Mesendoderm (in vitro differentiated cells): ENCODE results near the gene SERTAD2.

Source experiments
- DNase-seq: peaks from one replicate; pipeline ENCODE4 v3.0.0; 2013
- H2AK5ac ChIP-seq: 2 replicates; pipeline ENCODE4 v1.6.1; 2013; ENCODE audit warnings: low read length, inconsistent platforms
- H2BK120ac ChIP-seq: 2 replicates; pipeline ENCODE4 v1.6.1; 2013; ENCODE audit warnings: low read depth, mild to moderate bottlenecking, low read length, moderate library complexity, mixed read lengths
- H2BK15ac ChIP-seq: replicated peaks from 2 replicates; pipeline ENCODE4 v1.6.1; 2013; ENCODE audit warnings: low read depth, mild to moderate bottlenecking, moderate library complexity
- H2BK5ac ChIP-seq: 2 replicates; pipeline ENCODE4 v1.6.1; 2013; ENCODE audit warnings: low read length, inconsistent platforms
- H3K18ac ChIP-seq: 2 replicates; pipeline ENCODE4 v1.6.1; 2013; ENCODE audit warnings: mild to moderate bottlenecking, low read length, mixed read lengths
- H3K23ac ChIP-seq: one replicate; pipeline ENCODE4 v1.6.1; 2013; ENCODE audit warnings: low read length
- H3K27ac ChIP-seq: 2 replicates; pipeline ENCODE4 v1.5.1; 2013; ENCODE audit warnings: low read depth, mild to moderate bottlenecking, inconsistent platforms, low read length, moderate library complexity
- H3K27me3 ChIP-seq: 2 replicates; pipeline ENCODE4 v1.6.1; 2013; ENCODE audit warnings: low read length, control low read depth, mild to moderate bottlenecking, inconsistent platforms; ENCODE audit not compliant: insufficient read depth, poor library complexity
- H3K36me3 ChIP-seq: 2 replicates; pipeline ENCODE4 v1.6.1; 2013; ENCODE audit warnings: low read length, inconsistent platforms; ENCODE audit not compliant: control insufficient read depth, insufficient read depth
- H3K4ac ChIP-seq: one replicate; pipeline ENCODE4 v1.6.1; 2013; ENCODE audit warnings: low read depth, mild to moderate bottlenecking, low read length, moderate library complexity
- H3K4me1 ChIP-seq: 2 replicates; pipeline ENCODE4 v1.6.1; 2013; ENCODE audit warnings: low read depth, low read length, inconsistent platforms; ENCODE audit not compliant: control insufficient read depth
- H3K4me2 ChIP-seq: 2 replicates; pipeline ENCODE4 v1.6.1; 2013; ENCODE audit warnings: low read length
- H3K4me3 ChIP-seq: 2 replicates; pipeline ENCODE4 v1.5.1; 2013; ENCODE audit warnings: mild to moderate bottlenecking, low read length
- H3K56ac ChIP-seq: one replicate; pipeline ENCODE4 v1.6.1; 2013; ENCODE audit warnings: low read length
- H3K79me1 ChIP-seq: 2 replicates; pipeline ENCODE4 v1.6.1; 2013; ENCODE audit warnings: low read length, inconsistent platforms
- H3K79me2 ChIP-seq: 2 replicates; pipeline ENCODE4 v1.6.1; 2013; ENCODE audit warnings: mild to moderate bottlenecking, low read length; ENCODE audit not compliant: control insufficient read depth, insufficient read depth
- H3K9ac ChIP-seq: 2 replicates; pipeline ENCODE4 v1.6.1; 2013; ENCODE audit warnings: low read length, inconsistent platforms
- H4K5ac ChIP-seq: one replicate; pipeline ENCODE4 v1.6.1; 2013; ENCODE audit warnings: low read length
- H4K8ac ChIP-seq: one replicate; pipeline ENCODE4 v1.6.1; 2013; ENCODE audit warnings: low read depth, mild to moderate bottlenecking, control low read depth, low read length, moderate library complexity
- WGBS: extraction: QIAGEN DNeasy Blood & Tissue Kit; methylation state at CpG from one replicate; pipeline ENCODE4 v1.1.7; 2013; ENCODE audit warnings: low lambda C conversion rate, missing lambda C conversion rate; ENCODE audit not compliant: insufficient coverage; ENCODE audit errors: extremely low coverage; 5-methylcytosine and 5-hydroxymethylcytosine counted together

The SERTAD2 gene

GRCh38 chr2:64630752-64631151 lies 23.0 kb downstream of the SERTAD2 start:
- no peak overlapping the region for H2BK5ac ChIP-seq
- H3K27me3 ChIP-seq, result no peaks in the 10 kb centered on the region
- H3K4me1 ChIP-seq, result peaks cover 3% of the 10 kb centered on the region
- H3K79me2 ChIP-seq, result no peaks in the 10 kb centered on the region
- H4K8ac ChIP-seq, result no peak overlapping the region
- H3K18ac ChIP-seq, result no peak overlapping the region
- H3K23ac ChIP-seq, result no peak overlapping the region
- H3K4me2 ChIP-seq, result no peak overlapping the region
- no peak overlapping the region for H3K56ac ChIP-seq
- H2BK15ac ChIP-seq, result no peak overlapping the region
- no peak overlapping the region for H4K5ac ChIP-seq
- no CpG with 5 or more reads among the region's 10 CpGs for WGBS
- H3K79me1 ChIP-seq, result peaks cover 3% of the 10 kb centered on the region
- H3K36me3 ChIP-seq, result peaks cover 5% of the 10 kb centered on the region
- H3K9ac ChIP-seq, result no peak overlapping the region
- H3K27ac ChIP-seq, result no peak overlapping the region
- DNase-seq, result no peak
- no peak overlapping the region for H3K4ac ChIP-seq
- no peak overlapping the region for H2AK5ac ChIP-seq
- no peak overlapping the region for H2BK120ac ChIP-seq
- H3K4me3 ChIP-seq, result no peak overlapping the region

- no peak overlapping the region for H3K9ac ChIP-seq
- WGBS, result no CpG with 5 or more reads among the region's 7 CpGs
- peaks cover 3% of the 10 kb centered on the region for H3K4me1 ChIP-seq
- H3K4me3 ChIP-seq, result no peak overlapping the region
- no peak overlapping the region for H3K18ac ChIP-seq
- H2BK15ac ChIP-seq, result no peak overlapping the region
- H3K4me2 ChIP-seq, result no peak overlapping the region
- H3K36me3 ChIP-seq, result peaks cover 4% of the 10 kb centered on the region
- H2AK5ac ChIP-seq, result no peak overlapping the region
- no peak overlapping the region for H3K56ac ChIP-seq
- no peaks in the 10 kb centered on the region for H3K27me3 ChIP-seq
- H4K8ac ChIP-seq, result no peak overlapping the region
- H3K79me2 ChIP-seq, result no peaks in the 10 kb centered on the region
- no peak overlapping the region for H4K5ac ChIP-seq
- H3K79me1 ChIP-seq, result peaks cover 2% of the 10 kb centered on the region
- no peak overlapping the region for H2BK5ac ChIP-seq
- DNase-seq, result no peak
- H3K4ac ChIP-seq, result no peak overlapping the region
- H3K23ac ChIP-seq, result no peak overlapping the region
- H3K27ac ChIP-seq, result no peak overlapping the region
- H2BK120ac ChIP-seq, result no peak overlapping the region
Observed at GRCh38 chr2:64629875-64630274, 23.8 kb downstream of the SERTAD2 start.

GRCh38 chr2:64629329-64629781 lies 24.4 kb downstream of the SERTAD2 start:
- WGBS, result no CpG with 5 or more reads among the region's 10 CpGs
- H3K4me3 ChIP-seq, result no peak overlapping the region
- peaks cover 3% of the 10 kb centered on the region for H3K4me1 ChIP-seq
- peaks cover 2% of the 10 kb centered on the region for H3K79me1 ChIP-seq
- no peak for DNase-seq
- no peak overlapping the region for H2BK5ac ChIP-seq
- H3K4me2 ChIP-seq, result no peak overlapping the region
- H3K9ac ChIP-seq, result no peak overlapping the region
- no peak overlapping the region for H3K56ac ChIP-seq
- no peak overlapping the region for H2BK120ac ChIP-seq
- H4K8ac ChIP-seq, result no peak overlapping the region
- no peak overlapping the region for H2BK15ac ChIP-seq
- peaks cover 3% of the 10 kb centered on the region for H3K36me3 ChIP-seq
- H3K27ac ChIP-seq, result no peak overlapping the region
- H2AK5ac ChIP-seq, result no peak overlapping the region
- no peak overlapping the region for H3K18ac ChIP-seq
- H4K5ac ChIP-seq, result no peak overlapping the region
- H3K4ac ChIP-seq, result no peak overlapping the region
- no peaks in the 10 kb centered on the region for H3K27me3 ChIP-seq
- H3K23ac ChIP-seq, result no peak overlapping the region
- H3K79me2 ChIP-seq, result no peaks in the 10 kb centered on the region

GRCh38 chr2:64627860-64628841 lies 25.6 kb downstream of the SERTAD2 start:
- Histone ChIP-seq H3K56ac (no peak overlapping the region), H3K4me3 (no peak overlapping the region), H3K36me3 (no peaks in the 10 kb centered on the region), H3K9ac (no peak overlapping the region), H3K4me1 (peaks cover 3% of the 10 kb centered on the region), H3K4me2 (no peak overlapping the region), H2BK15ac (no peak overlapping the region), H3K27ac (no peak overlapping the region), H3K4ac (no peak overlapping the region), H4K8ac (no peak overlapping the region), H3K79me1 (no peaks in the 10 kb centered on the region), H4K5ac (no peak overlapping the region), H2AK5ac (no peak overlapping the region), H2BK120ac (no peak overlapping the region), H2BK5ac (no peak overlapping the region), H3K23ac (no peak overlapping the region), H3K27me3 (no peaks in the 10 kb centered on the region), H3K18ac (no peak overlapping the region), H3K79me2 (no peaks in the 10 kb centered on the region)
- DNase-seq, result no peak
- no CpG with 5 or more reads among the region's 14 CpGs for WGBS

- Histone ChIP-seq H3K4me3 (no peak overlapping the region), H3K27me3 (no peaks in the 10 kb centered on the region), H2BK5ac (no peak overlapping the region), H3K79me1 (no peaks in the 10 kb centered on the region), H2AK5ac (no peak overlapping the region), H3K4me1 (peaks cover 4% of the 10 kb centered on the region), H3K36me3 (no peaks in the 10 kb centered on the region), H3K27ac (no peak overlapping the region), H3K56ac (peak overlapping the region; percentile 61), H3K4me2 (no peak overlapping the region), H3K18ac (peak overlapping the region; percentile 13), H3K9ac (no peak overlapping the region), H2BK15ac (no peak overlapping the region), H2BK120ac (no peak overlapping the region), H4K8ac (no peak overlapping the region), H3K79me2 (no peaks in the 10 kb centered on the region), H3K4ac (peak overlapping the region; percentile 83), H4K5ac (no peak overlapping the region), H3K23ac (no peak overlapping the region)
- WGBS, result no CpG with 5 or more reads among the region's 27 CpGs
- no peak for DNase-seq
Observed at GRCh38 chr2:64626963-64627760, 26.6 kb downstream of the SERTAD2 start.
